Neural progenitor cell (in vitro differentiated cells): Measurements from ENCODE around the gene SYT7. TPM values are rescaled to one million over a fixed set of nuclear protein-coding genes. Genes with fewer than 3 reads are reported as not detected.
A peak's percentile ranks its signal among the peaks of the same experiment; 100 is the strongest.

Source experiments
- DNase-seq: peaks from one replicate; pipeline ENCODE4 v3.0.0-alpha.2; 2016; ENCODE audit warnings: low spot score
- H2AFZ ChIP-seq: fragments of 200-600 bp; sonication (generic); replicated peaks from 2 replicates; pipeline ENCODE4 v1.6.1; 2016; ENCODE audit warnings: antibody characterized with exemption
- H3F3A ChIP-seq: fragments of 200-600 bp; sonication (generic); 2 replicates; pipeline ENCODE4 v1.6.1; 2016; ENCODE audit warnings: antibody characterized with exemption, low read depth
- H3K27ac ChIP-seq: fragments of 200-600 bp; sonication (generic); 2 replicates; pipeline ENCODE4 v1.5.1; 2016; ENCODE audit warnings: mild to moderate bottlenecking
- H3K27me3 ChIP-seq: fragments of 200-600 bp; sonication (generic); 2 replicates; pipeline ENCODE4 v1.6.1; 2016; ENCODE audit warnings: mild to moderate bottlenecking, moderate library complexity
- H3K36me3 ChIP-seq: fragments of 200-600 bp; sonication (generic); 2 replicates; pipeline ENCODE4 v1.5.1; 2016
- H3K4me1 ChIP-seq: fragments of 200-600 bp; sonication (generic); 2 replicates; pipeline ENCODE4 v1.6.1; 2016; ENCODE audit warnings: mixed run types
- H3K4me2 ChIP-seq: fragments of 200-600 bp; sonication (generic); 2 replicates; pipeline ENCODE4 v1.6.1; 2016
- H3K4me3 ChIP-seq: fragments of 200-600 bp; sonication (generic); 2 replicates; pipeline ENCODE4 v1.5.1; 2016
- H3K79me2 ChIP-seq: fragments of 200-600 bp; sonication (generic); 2 replicates; pipeline ENCODE4 v1.6.1; 2016; ENCODE audit warnings: low read depth
- H3K9ac ChIP-seq: fragments of 200-600 bp; sonication (generic); 2 replicates; pipeline ENCODE4 v1.6.1; 2016
- H3K9me3 ChIP-seq: fragments of 200-600 bp; sonication (generic); 2 replicates; pipeline ENCODE4 v1.5.1; 2016; ENCODE audit warnings: low read depth
- H4K20me1 ChIP-seq: fragments of 200-600 bp; sonication (generic); 2 replicates; pipeline ENCODE4 v1.6.1; 2016; ENCODE audit warnings: low read depth
- H3K27ac Mint-ChIP-seq: 3 replicates; pipeline ENCODE4 v1.8.0; 2021; ENCODE audit warnings: mixed read lengths
- H3K27me3 Mint-ChIP-seq: 2 replicates; pipeline ENCODE4 v1.8.0; 2022; ENCODE audit warnings: low read depth, mild to moderate bottlenecking, inconsistent platforms, moderate library complexity, mixed read lengths; ENCODE audit not compliant: insufficient read depth
- H3K36me3 Mint-ChIP-seq: 3 replicates; pipeline ENCODE4 v1.8.0; 2021; ENCODE audit warnings: mixed read lengths
- H3K4me1 Mint-ChIP-seq: 3 replicates; pipeline ENCODE4 v1.8.0; 2021; ENCODE audit warnings: mixed read lengths
- H3K4me3 Mint-ChIP-seq: 3 replicates; pipeline ENCODE4 v1.8.0; 2021; ENCODE audit warnings: mild to moderate bottlenecking, moderate library complexity, mixed read lengths
- H3K9me3 Mint-ChIP-seq: 3 replicates; pipeline ENCODE4 v1.8.0; 2020; ENCODE audit warnings: mixed read lengths
- CTCF ChIP-seq: fragments of 200-600 bp; sonication (generic); IDR thresholded peaks from 2 replicates; pipeline ENCODE4 v1.5.1; 2017; ENCODE audit warnings: antibody characterized with exemption, mild to moderate bottlenecking
- EZH2 ChIP-seq: fragments of 200-600 bp; sonication (generic); IDR thresholded peaks from 2 replicates; pipeline ENCODE4 v1.6.1; 2017; ENCODE audit warnings: antibody characterized with exemption, mild to moderate bottlenecking, moderate library complexity
- EZH2phosphoT487 ChIP-seq: fragments of 200-600 bp; sonication (generic); IDR thresholded peaks from 2 replicates; pipeline ENCODE4 v1.6.1; 2017; ENCODE audit warnings: antibody characterized with exemption
- total RNA-seq: library from RNA; depleted of rRNA; stranded (reverse); fragments of >200 nt; gene quantifications from 2 replicates; pipeline ENCODE4 v1.2.3, GENCODE V29; 2015; ENCODE audit warnings: low replicate concordance

SYT7 gene
- total RNA-seq, 1 donor from 2014 or later: 0.73 TPM

GRCh38 chr11:61487342-61488025 lies 93.4 kb downstream of the SYT7 start:
- no peak for TF ChIP-seq EZH2phosphoT487
- no peaks in the 10 kb centered on the region for H3K27me3 ChIP-seq
- H3F3A ChIP-seq: peaks cover 12% of the 10 kb centered on the region
- no peaks in the 10 kb centered on the region for H3K36me3 ChIP-seq
- Mint-ChIP-seq H3K4me1 (peaks cover 57% of the 10 kb centered on the region), H3K4me3 (no peak overlapping the region), H3K27me3 (peaks cover 7% of the 10 kb centered on the region), H3K36me3 (no peaks in the 10 kb centered on the region), H3K27ac (no peak overlapping the region), H3K9me3 (no peaks in the 10 kb centered on the region)
- H4K20me1 ChIP-seq: peaks cover 3% of the 10 kb centered on the region
- no peak overlapping the region for H2AFZ ChIP-seq
- H3K4me2 ChIP-seq: no peak overlapping the region
- no peaks in the 10 kb centered on the region for H3K79me2 ChIP-seq
- no peak overlapping the region for H3K9ac ChIP-seq
- H3K27ac ChIP-seq: no peak overlapping the region
- H3K4me3 ChIP-seq: no peak overlapping the region
- H3K9me3 ChIP-seq: no peaks in the 10 kb centered on the region
- DNase-seq: no peak
- H3K4me1 ChIP-seq: peaks cover 25% of the 10 kb centered on the region

- Histone ChIP-seq H3K9ac (no peak overlapping the region), H3K4me2 (no peak overlapping the region), H3F3A (peaks cover 12% of the 10 kb centered on the region), H3K36me3 (no peaks in the 10 kb centered on the region), H3K4me1 (peaks cover 32% of the 10 kb centered on the region), H3K27me3 (no peaks in the 10 kb centered on the region), H3K27ac (no peak overlapping the region), H4K20me1 (peaks cover 9% of the 10 kb centered on the region), H3K79me2 (no peaks in the 10 kb centered on the region), H2AFZ (no peak overlapping the region), H3K9me3 (no peaks in the 10 kb centered on the region), H3K4me3 (no peak overlapping the region)
- no peak overlapping the region for H3K27ac Mint-ChIP-seq
- H3K27me3 Mint-ChIP-seq: peaks cover 9% of the 10 kb centered on the region
- H3K9me3 Mint-ChIP-seq: no peaks in the 10 kb centered on the region
- TF ChIP-seq EZH2 (no peak), EZH2phosphoT487 (no peak)
- no peaks in the 10 kb centered on the region for H3K36me3 Mint-ChIP-seq
- H3K4me1 Mint-ChIP-seq: peaks cover 60% of the 10 kb centered on the region
- no peak for DNase-seq
- H3K4me3 Mint-ChIP-seq: no peak overlapping the region
Measured at GRCh38 chr11:61486779-61487178, 94.1 kb downstream of the SYT7 start.

GRCh38 chr11:61486011-61486620 lies 94.8 kb downstream of the SYT7 start:
- Mint-ChIP-seq H3K4me1 (peaks cover 66% of the 10 kb centered on the region), H3K36me3 (no peaks in the 10 kb centered on the region), H3K27ac (peak overlapping the region; percentile 13), H3K27me3 (peaks cover 9% of the 10 kb centered on the region), H3K9me3 (no peaks in the 10 kb centered on the region), H3K4me3 (no peak overlapping the region)
- no peak overlapping the region for H3K4me3 ChIP-seq
- H4K20me1 ChIP-seq: peaks cover 15% of the 10 kb centered on the region
- H3F3A ChIP-seq: peaks cover 16% of the 10 kb centered on the region
- no peaks in the 10 kb centered on the region for H3K9me3 ChIP-seq
- no peak overlapping the region for H3K9ac ChIP-seq
- H3K79me2 ChIP-seq: no peaks in the 10 kb centered on the region
- DNase-seq: no peak
- no peaks in the 10 kb centered on the region for H3K36me3 ChIP-seq
- H3K27me3 ChIP-seq: no peaks in the 10 kb centered on the region
- no peak overlapping the region for H2AFZ ChIP-seq
- peaks cover 39% of the 10 kb centered on the region for H3K4me1 ChIP-seq
- H3K27ac ChIP-seq: no peak overlapping the region
- TF ChIP-seq EZH2phosphoT487 (no peak), CTCF (no peak), EZH2 (no peak)
- no peak overlapping the region for H3K4me2 ChIP-seq

GRCh38 chr11:61485080-61485479 lies 95.8 kb downstream of the SYT7 start:
- H3K4me1 ChIP-seq: peaks cover 43% of the 10 kb centered on the region
- no peaks in the 10 kb centered on the region for H3K36me3 ChIP-seq
- H3K9ac ChIP-seq: no peak overlapping the region
- H3K36me3 Mint-ChIP-seq: no peaks in the 10 kb centered on the region
- no peak overlapping the region for H3K27ac ChIP-seq
- DNase-seq: no peak
- no peaks in the 10 kb centered on the region for H3K9me3 ChIP-seq
- peaks cover 13% of the 10 kb centered on the region for H3K27me3 Mint-ChIP-seq
- H2AFZ ChIP-seq: no peak overlapping the region
- no peak overlapping the region for H3K4me3 Mint-ChIP-seq
- peaks cover 21% of the 10 kb centered on the region for H4K20me1 ChIP-seq
- no peaks in the 10 kb centered on the region for H3K79me2 ChIP-seq
- no peak overlapping the region for H3K4me2 ChIP-seq
- TF ChIP-seq EZH2: no peak
- no peak for TF ChIP-seq EZH2phosphoT487
- no peak for TF ChIP-seq CTCF
- H3F3A ChIP-seq: peaks cover 24% of the 10 kb centered on the region
- no peaks in the 10 kb centered on the region for H3K27me3 ChIP-seq
- peaks cover 67% of the 10 kb centered on the region for H3K4me1 Mint-ChIP-seq
- no peak overlapping the region for H3K4me3 ChIP-seq
- H3K27ac Mint-ChIP-seq: no peak overlapping the region
- no peaks in the 10 kb centered on the region for H3K9me3 Mint-ChIP-seq
